Effector CD4-positive, alpha-beta T cell (primary cell): ENCODE data around the gene ANP32A.
A peak's percentile ranks its signal among the peaks of the same experiment; 100 is the strongest.

Experiments
- DNase-seq: peaks from one replicate; pipeline ENCODE4 v3.0.0-alpha.2; 2020

ANP32A gene

GRCh38 chr15:68797599-68798345 is 22.9 kb downstream of the ANP32A start:
- no peak for DNase-seq

- no peak for DNase-seq
These were observed 23.5 kb downstream of the ANP32A start for GRCh38 chr15:68797191-68797590.

DNA sequence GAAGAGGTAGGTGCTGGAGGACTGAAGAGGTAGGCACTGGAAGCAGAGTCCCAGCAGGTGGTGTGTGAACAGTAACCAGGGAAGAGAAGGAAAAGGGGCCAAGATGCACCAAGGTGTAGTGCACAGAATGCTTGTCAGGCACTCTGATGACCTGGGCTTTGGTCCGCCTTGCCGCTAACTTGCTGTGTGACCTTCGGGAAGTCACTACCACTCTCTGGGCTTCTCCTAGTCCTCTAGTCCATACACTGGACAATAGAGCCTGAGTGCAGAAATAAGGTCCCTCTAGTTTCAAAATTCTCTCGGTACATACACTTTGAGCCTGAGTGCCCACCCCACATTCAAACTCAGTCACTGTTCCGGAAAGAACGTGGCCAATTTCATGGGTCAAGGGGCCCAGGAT is 24.1 kb downstream of the ANP32A start:
- no peak for DNase-seq

DNA sequence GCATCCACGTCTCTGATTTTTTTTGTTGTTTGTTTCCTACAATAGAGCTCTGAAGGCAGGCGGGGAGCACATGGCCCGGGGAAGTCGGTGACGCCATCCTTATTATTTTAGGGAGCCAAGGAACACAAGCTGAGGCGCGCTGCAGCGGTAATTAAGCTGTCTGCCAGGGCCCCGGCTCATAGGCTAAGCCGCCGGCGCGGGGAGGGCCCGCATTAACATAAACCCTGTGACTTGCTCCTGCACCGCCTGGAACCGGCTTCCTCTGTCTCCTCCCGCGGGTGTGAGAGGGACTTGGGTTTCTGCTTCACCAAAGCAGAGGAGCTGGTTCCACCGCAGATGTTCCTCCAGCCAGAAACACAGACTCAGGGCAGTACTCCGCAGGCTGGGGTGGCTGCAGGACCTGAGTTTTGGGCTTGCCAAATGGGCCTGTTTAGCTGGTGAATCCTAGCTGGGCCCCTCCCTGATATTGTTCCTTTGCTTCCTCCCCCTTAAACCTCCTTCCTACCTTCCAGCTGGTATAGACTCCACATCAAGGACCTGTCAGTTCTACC is 25.3 kb downstream of the ANP32A start:
- peak; percentile 62 for DNase-seq

GRCh38 chr15:68794863-68795262 is 25.8 kb downstream of the ANP32A start:
- no peak for DNase-seq

DNA sequence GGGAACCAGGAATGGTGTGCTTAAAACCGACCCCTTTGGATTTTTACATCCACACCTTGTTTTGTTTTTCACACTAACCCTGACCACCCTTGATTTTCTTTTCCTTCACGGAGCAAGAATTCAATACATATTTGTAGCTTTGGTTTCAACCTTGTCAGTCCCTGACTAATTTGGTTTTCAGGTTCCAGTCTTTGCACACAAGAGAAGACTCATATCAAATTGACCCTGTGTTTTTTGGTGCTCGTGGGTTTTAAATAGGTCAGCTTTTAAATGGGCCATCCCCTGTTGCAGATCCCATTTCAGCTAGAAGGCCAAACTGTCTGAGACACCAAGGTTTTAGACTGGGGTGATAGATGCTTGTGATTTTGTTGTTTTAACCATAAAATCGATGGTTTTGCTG is 26.4 kb downstream of the ANP32A start:
- DNase-seq, result no peak

DNA sequence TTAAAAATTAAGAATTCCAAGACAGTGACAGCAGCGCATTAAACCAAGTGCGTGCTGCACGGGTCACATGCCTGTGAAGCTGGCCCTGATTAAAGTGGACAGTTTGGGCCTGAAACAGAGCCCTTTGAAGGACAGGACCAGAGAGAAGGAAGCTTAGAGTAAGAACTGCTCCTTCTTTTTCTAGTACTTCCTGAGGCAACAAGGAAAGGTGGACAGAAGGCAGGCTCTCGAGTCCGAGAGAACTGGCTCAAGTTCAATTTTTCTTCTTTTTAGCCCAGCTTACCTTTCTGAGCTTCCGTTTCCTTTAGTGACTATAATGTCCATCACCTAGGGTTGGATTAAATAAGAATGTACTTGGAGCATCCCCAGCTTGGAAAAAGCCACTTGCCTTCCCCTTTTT is 26.9 kb downstream of the ANP32A start:
- no peak for DNase-seq

- no peak for DNase-seq
These were observed 27.6 kb downstream of the ANP32A start for GRCh38 chr15:68792901-68793766.

DNA sequence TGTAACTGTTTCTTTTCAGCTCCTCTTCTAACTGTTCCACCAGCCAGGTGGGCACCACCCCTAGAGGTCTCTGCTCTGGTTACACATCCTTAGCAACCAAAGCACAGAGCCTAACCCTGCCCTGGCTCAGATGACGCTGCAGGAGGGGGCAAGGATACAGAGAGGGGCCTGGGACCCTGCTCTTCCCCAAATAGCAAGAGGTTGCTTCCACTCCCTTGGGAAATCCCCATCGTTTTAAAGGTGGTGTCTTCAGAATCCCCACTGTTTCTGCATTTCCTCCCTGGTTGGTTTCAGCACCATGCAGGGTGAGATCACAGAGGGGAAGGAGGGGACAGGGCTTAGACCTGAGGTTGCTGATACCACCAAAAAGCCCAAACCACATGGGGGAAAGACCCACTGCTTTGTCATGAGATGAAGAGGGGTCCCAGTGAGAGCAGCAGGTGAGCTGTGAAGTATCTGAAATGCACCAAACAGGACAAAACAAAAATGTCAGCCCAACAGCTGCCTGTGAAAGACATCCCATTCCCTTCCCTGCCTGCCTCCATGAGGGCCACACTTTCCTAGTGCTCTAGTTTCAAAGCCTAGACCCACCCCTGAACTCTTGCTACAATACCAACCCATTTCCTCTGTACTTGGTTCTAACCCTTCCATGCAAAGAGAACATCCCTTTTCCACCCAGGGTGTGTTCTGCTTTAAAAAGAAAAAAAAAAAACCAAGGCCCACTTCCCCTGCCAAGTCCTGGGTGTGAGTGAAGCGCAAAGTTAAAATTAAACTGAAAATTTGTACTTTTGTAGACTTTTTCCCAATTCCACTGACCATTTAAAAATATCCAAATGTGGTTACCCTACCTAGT is 29.0 kb downstream of the ANP32A start:
- DNase-seq, result peak; percentile 32

DNA sequence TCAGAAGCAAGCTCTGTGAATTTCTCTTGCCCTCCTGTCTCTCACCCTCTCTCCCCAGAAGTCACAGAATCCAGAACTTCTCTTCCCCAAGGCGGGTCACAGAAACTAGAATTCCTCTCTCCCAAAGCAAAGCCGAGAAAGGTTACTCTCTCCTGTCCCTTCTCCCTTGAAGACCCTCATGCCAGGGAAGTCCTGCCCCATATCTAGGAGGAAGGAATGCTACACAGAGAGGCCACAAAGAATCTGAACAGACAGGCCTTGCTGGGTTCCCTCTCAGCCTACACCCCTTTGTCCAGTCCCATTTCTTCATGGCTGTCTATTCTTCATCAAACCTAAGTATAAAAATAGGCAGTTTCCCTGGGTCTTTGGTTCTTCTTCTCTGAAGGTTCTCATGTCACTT is 29.8 kb downstream of the ANP32A start:
- no peak for DNase-seq

DNA sequence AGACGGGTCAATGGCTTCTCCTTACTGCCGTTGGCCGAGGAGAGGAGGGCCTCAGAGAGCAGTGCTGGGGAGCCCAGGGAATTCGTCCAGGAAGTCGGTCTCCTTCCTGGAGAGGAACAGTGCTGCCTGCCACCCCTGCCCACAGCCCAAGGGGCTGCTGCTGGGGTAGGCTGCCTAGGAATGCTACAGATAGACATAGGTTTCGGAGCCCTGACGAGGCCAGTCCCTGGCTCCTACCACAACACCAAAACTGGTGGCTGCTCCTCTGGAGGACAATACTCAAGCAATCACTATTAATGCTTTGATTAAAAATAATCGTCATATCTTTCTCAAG is 30.5 kb downstream of the ANP32A start:
- no peak for DNase-seq

DNA sequence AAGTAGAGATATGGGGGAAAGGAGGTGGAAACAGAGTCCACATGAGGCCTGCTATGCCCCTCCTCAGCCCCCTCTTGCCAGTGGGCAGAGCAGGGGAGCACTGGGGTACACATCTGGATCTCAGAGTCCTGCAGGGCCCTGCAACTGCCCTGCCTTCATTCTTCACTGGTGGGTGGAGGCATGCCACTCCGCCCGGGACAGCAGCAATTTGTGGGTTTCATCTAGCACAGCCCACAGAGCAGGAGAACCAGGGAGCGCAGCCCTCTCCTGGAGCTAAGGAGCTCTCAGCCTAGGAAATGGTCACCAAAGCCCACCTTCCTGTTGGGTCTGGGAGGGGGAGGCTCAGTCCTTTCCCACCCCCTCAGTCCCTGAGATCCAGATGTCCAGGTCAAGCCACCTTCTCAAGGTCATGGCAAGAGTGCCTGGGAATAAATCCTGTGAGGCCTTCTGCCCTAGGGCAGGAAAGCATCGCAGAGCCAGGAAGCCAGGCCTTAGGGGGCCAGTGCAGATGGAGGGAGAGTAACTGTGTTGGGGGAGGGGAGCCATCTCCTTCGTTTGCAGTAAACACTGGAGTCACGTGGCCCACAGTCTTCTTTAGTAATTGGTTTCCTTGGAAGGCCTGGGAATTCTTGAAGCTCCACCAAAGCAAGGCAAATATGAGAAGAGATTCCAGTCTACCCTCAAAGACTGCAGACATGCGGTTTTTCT is 31.0 kb downstream of the ANP32A start:
- no peak for DNase-seq

- no peak for DNase-seq
These were observed 31.6 kb downstream of the ANP32A start for GRCh38 chr15:68789091-68789490.

GRCh38 chr15:68788264-68788624 is 32.5 kb downstream of the ANP32A start:
- DNase-seq, result no peak

DNA sequence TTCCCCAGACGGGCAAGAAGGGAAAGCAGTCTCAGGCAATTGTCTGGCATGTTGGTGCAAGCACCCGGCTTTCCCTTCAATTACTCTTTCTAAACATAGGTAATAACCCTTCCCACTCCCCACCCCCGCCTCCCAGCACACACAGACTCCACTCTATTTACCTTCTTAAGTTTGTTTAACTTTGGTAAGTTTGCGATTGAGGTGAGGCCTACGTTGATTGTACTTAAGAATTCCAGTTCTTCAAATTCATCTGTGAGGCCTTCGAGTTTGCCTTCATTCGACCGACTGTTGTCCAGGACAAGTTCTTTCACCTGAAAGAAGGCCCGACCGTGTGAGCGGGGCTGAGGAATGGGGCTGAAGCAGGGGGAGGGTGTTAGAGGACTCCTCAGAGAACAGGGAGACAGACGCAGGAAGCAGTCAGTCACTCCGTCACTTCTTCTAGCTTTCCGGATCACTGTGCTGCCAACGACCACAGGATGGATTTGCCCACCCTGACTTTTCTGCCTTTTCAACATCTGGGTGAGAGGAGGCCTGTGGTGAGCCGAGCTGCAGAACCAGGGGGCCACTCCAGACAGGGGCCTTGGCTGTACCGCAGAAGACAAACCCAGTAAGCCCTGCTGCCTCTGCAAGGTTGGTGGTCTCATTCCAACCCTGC is 33.0 kb downstream of the ANP32A start:
- DNase-seq, result no peak

GRCh38 chr15:68786753-68787152 is 33.9 kb downstream of the ANP32A start:
- DNase-seq, result no peak

- no peak for DNase-seq
These were observed 35.2 kb downstream of the ANP32A start for GRCh38 chr15:68785541-68785940.

GRCh38 chr15:68784206-68784605 is 36.5 kb downstream of the ANP32A start:
- DNase-seq, result no peak

- peak; percentile 63 for DNase-seq
These were observed 37.3 kb downstream of the ANP32A start for GRCh38 chr15:68783226-68784058.

DNA sequence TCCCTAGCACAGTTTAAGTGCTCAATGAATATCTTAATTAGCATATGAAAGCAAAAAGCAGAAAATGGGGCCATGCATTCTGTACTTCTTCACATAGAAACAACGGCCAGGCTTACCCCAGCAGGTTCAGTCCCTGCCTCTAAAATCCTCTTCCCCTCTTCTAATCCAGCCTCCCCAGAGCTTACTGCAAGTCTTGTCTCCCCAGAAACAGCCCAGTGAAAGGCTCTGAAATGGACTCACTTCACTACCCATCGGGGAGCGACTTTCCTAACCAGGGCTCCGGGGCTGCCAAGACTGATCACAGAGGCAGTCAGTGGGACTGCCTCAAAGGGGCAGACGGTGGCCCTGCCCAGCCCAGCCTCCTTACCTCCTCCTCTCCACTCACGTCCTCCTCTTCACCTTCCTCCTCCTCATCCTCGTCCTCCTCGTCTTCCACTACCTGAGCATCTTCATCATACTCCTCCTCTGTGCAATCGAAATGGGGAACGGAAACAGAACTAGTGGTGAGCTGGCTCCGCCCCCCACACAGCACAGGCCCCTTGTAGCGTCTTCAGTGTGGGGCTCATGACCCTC is 38.0 kb downstream of the ANP32A start:
- DNase-seq, result no peak
